ENCODE data around the gene STAT1. TPM values are rescaled to one million over a fixed set of nuclear protein-coding genes. Genes with fewer than 3 reads are reported as not detected.
"Not testable (repeated sequence)": the region's sequence is repeated elsewhere in the genome, so short reads cannot be mapped to it uniquely, and the experiment has no call there.

Gene STAT1
- total RNA-seq, 2 donors from 2014 or later, result 54.1 to 91.7 TPM

- DNase-seq (no peak), ATAC-seq (no peak)
- intact Hi-C loops (cut with DNase I, micrococcal nuclease), result no loop called here
Observed at GRCh38 chr2:191012346-191012745, 1.6 kb downstream of the STAT1 start.

GRCh38 chr2:191010887-191011885 lies 2.8 kb downstream of the STAT1 start:
- DNase-seq, result no peak
- ATAC-seq, result no peak
- intact Hi-C loops (cut with DNase I, micrococcal nuclease), result no loop called here

- intact Hi-C loops (cut with DNase I, micrococcal nuclease), result no loop called here
- DNase-seq, result no peak
- no peak for ATAC-seq
Observed at GRCh38 chr2:191009541-191010374, 4.2 kb downstream of the STAT1 start.

- no peak for ATAC-seq
- intact Hi-C loops (cut with DNase I, micrococcal nuclease), result no loop called here
Observed at GRCh38 chr2:191008286-191008685, 5.7 kb downstream of the STAT1 start.

GRCh38 chr2:191006997-191007783 lies 6.8 kb downstream of the STAT1 start:
- intact Hi-C loops (cut with DNase I, micrococcal nuclease), result no loop called here
- ATAC-seq (no peak), DNase-seq (no peak)

More at GRCh38 chr2:191008286-191008685, 5.7 kb downstream of the STAT1 start:
- no peak for DNase-seq

- intact Hi-C loops (cut with DNase I, micrococcal nuclease), result no loop called here
- no peak for ATAC-seq
- DNase-seq, result no peak
Observed at GRCh38 chr2:191006297-191006696, 7.7 kb downstream of the STAT1 start.

GRCh38 chr2:191003405-191004309 lies 10.3 kb downstream of the STAT1 start:
- DNase-seq (no peak), ATAC-seq (no peak)
- intact Hi-C loops (cut with DNase I, micrococcal nuclease), result no loop called here

GRCh38 chr2:191001624-191002023 lies 12.3 kb downstream of the STAT1 start:
- no peak for ATAC-seq
- intact Hi-C loops (cut with DNase I, micrococcal nuclease), result no loop called here
- DNase-seq, result no peak

- DNase-seq (no peak), ATAC-seq (peak; percentile 77)
- intact Hi-C loops (cut with DNase I, micrococcal nuclease), result no loop called here
Observed at GRCh38 chr2:191001032-191001431, 12.9 kb downstream of the STAT1 start.

- ATAC-seq (no peak), DNase-seq (no peak)
- intact Hi-C loops (cut with DNase I, micrococcal nuclease), result no loop called here
Observed at GRCh38 chr2:190999949-191000665, 13.9 kb downstream of the STAT1 start.

GRCh38 chr2:190999058-190999457 lies 14.9 kb downstream of the STAT1 start:
- DNase-seq (no peak), ATAC-seq (no peak)
- intact Hi-C loops (cut with DNase I, micrococcal nuclease), result no loop called here

GRCh38 chr2:190997526-190998113 lies 16.4 kb downstream of the STAT1 start:
- intact Hi-C loops (cut with DNase I, micrococcal nuclease), result no loop called here
- DNase-seq, result no peak
- no peak for ATAC-seq

- intact Hi-C loops (cut with DNase I, micrococcal nuclease), result no loop called here
- no peak for ATAC-seq
Observed at GRCh38 chr2:190996947-190997346, 17.0 kb downstream of the STAT1 start.

GRCh38 chr2:190996338-190996946 lies 17.5 kb downstream of the STAT1 start:
- peak; percentile 62 for ATAC-seq
- DNase-seq, result peak in 1 of 2 donors; percentile 19
- intact Hi-C loops (cut with DNase I, micrococcal nuclease), result no loop called here

More at GRCh38 chr2:190996947-190997346, 17.0 kb downstream of the STAT1 start:
- DNase-seq, result no peak

- ATAC-seq; intact Hi-C loops (cut with DNase I, micrococcal nuclease); DNase-seq: not testable (repeated sequence)
Observed at GRCh38 chr2:190995315-190995714, 18.7 kb downstream of the STAT1 start.

GRCh38 chr2:190994148-190994547 lies 19.8 kb downstream of the STAT1 start:
- intact Hi-C loops (cut with DNase I, micrococcal nuclease), result no loop called here
- DNase-seq (no peak), ATAC-seq (no peak)

- no peak for ATAC-seq
- DNase-seq, result no peak
- intact Hi-C loops (cut with DNase I, micrococcal nuclease), result no loop called here
Observed at GRCh38 chr2:190993292-190993643, 20.7 kb downstream of the STAT1 start.

Data from left colon (tissue), 2 donors.